ENCODE results near the gene CDK5RAP3.

CDK5RAP3 gene

DNA sequence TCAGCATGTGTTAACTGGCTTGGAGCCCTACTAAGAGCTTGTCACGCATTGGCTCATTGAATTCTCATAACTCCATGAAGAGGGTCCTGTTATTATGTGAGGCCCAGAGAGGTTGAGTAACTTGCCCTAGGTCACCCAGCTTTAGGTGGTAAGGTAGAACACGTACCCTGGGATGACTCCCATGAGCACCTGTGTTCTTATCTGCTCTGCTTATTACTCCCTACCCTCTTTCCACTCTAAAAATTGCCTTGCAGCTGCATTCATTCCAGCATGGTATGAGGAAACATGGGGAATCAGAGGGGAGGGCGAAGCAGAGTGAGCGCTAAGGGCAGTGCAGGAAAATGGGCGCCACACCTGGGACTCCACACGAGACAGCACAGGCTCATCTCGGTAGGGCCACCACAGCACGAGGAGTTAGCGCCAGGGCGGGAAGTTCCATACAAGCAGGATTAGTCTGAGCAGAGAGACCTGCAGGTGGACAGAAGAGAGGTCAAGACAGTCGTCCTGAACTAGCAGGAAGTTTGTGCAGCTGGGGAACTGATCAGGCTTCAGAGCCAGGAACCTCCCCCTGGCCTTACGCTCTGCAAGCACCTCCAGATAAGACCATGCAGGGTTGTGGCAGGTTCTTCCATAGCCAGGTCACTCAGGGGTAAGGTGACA lies 56.5 kb downstream of the CDK5RAP3 start:
- peaks cover 3% of the 10 kb centered on the region for H3K27me3 ChIP-seq (ENCODE audit: low read depth, low read length)
- no peak overlapping the region for H3K4me3 ChIP-seq (ENCODE audit: low read depth in 1 of 2, low read length in 2 of 2)
- no peak overlapping the region for H3K27ac ChIP-seq (ENCODE audit: low read length)
- no peaks in the 10 kb centered on the region for H3K9me3 ChIP-seq (ENCODE audit: control insufficient read depth in 1 of 2, low read length in 2 of 2)
- H3K36me3 ChIP-seq (ENCODE audit: control insufficient read depth in 1 of 2, insufficient read depth in 2 of 2, low read length in 2 of 2): no peaks in the 10 kb centered on the region
- peaks cover 16 to 40% of the 10 kb centered on the region in 2 donors for H3K4me1 ChIP-seq (ENCODE audit: control insufficient read depth in 1 of 2, insufficient read depth in 2 of 2, low read length in 2 of 2)

GRCh38 chr17:48028736-48029135 lies 57.8 kb downstream of the CDK5RAP3 start:
- Histone ChIP-seq H3K27ac (ENCODE audit: low read length) (no peak overlapping the region), H3K4me3 (ENCODE audit: low read depth in 1 of 2, low read length in 2 of 2) (no peak overlapping the region), H3K4me1 (ENCODE audit: control insufficient read depth in 1 of 2, insufficient read depth in 2 of 2, low read length in 2 of 2) (peaks cover 16 to 31% of the 10 kb centered on the region in 2 donors), H3K27me3 (ENCODE audit: low read depth, low read length) (peaks cover 3% of the 10 kb centered on the region), H3K36me3 (ENCODE audit: control insufficient read depth in 1 of 2, insufficient read depth in 2 of 2, low read length in 2 of 2) (peaks cover 0 to 8% of the 10 kb centered on the region in 2 donors), H3K9me3 (ENCODE audit: control insufficient read depth in 1 of 2, low read length in 2 of 2) (no peaks in the 10 kb centered on the region)

DNA sequence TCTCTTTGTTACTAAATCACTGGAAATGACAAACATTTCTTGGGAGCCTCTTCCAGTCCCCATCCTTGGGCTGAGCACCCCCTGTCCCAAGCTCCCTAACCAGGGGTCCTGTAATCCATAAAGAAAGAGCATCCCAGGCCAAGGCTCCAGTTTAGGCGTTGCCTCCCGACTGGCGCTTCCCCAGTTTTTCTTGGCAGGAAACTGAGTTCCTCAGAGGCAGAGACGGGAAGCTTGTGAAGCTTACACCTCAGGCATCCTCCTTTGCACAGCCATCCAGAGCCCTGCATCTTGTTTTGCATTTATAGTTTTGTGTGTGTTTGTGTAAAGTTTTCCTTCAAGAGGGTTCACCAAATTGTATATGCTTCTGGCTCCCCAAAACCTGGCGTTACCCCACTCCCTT lies 59.6 kb downstream of the CDK5RAP3 start:
- Histone ChIP-seq H3K4me1 (ENCODE audit: control insufficient read depth in 1 of 2, insufficient read depth in 2 of 2, low read length in 2 of 2) (peaks cover 14 to 19% of the 10 kb centered on the region in 2 donors), H3K36me3 (ENCODE audit: control insufficient read depth in 1 of 2, insufficient read depth in 2 of 2, low read length in 2 of 2) (peaks cover 0 to 9% of the 10 kb centered on the region in 2 donors), H3K27ac (ENCODE audit: low read length) (no peak overlapping the region), H3K27me3 (ENCODE audit: low read depth, low read length) (no peaks in the 10 kb centered on the region), H3K4me3 (ENCODE audit: low read depth in 1 of 2, low read length in 2 of 2) (no peak overlapping the region), H3K9me3 (ENCODE audit: control insufficient read depth in 1 of 2, low read length in 2 of 2) (no peaks in the 10 kb centered on the region)

All from muscle layer of duodenum (tissue), 2 donors.